ENCODE data around the gene AQP10. TPM values are rescaled to one million over a fixed set of nuclear protein-coding genes. Genes with fewer than 3 reads are reported as not detected.

The AQP10 gene
- total and polyA plus RNA-seq, 2 of the 4 experiments (the other 2 are of a cell fraction), result not detected

DNA sequence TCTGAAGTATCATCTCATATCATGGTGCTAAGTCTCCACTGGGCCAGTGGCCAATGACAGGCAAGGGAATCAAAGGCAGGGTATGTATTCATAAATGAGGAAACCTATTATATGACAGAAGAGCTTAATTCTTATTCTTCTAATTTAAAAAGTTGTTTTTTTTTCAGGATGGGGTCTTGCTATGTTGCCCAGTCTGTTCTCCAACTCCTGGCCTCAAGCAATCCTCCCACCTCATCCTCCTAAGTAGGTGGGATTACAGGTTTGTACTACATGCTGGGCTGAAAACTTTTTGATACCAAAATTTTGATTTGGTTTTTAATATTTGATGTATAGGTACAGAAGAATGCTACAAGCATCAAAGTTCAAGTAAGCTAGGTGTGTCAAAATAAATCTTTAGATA lies 39.4 kb downstream of the AQP10 start:
- no peak overlapping the region for H2AFZ ChIP-seq (replicated peaks; ENCODE audit: low read length, poor library complexity)
- H4K8ac ChIP-seq (ENCODE audit: low read depth in 2 of 2, low read length in 2 of 2), result no peak overlapping the region
- H3K9ac ChIP-seq (ENCODE audit: low read depth, low read length), result no peak overlapping the region
- H4K20me1 ChIP-seq (ENCODE audit: insufficient read depth, low read length), result no peaks in the 10 kb centered on the region
- dilution Hi-C loops (cut with HindIII; ENCODE audit: low sequenced_read_pairs, unreplicated experiment), result no loop called here
- H3K4ac ChIP-seq (ENCODE audit: low read depth, low read length), result no peak overlapping the region
- no peak for DNase-seq
- H2BK20ac ChIP-seq (ENCODE audit: low read depth, low read length), result no peak overlapping the region
- H3K14ac ChIP-seq (replicated peaks; ENCODE audit: low read depth, low read length), result no peak overlapping the region
- no peak overlapping the region for H2AK9ac ChIP-seq (replicated peaks; ENCODE audit: low read depth, low read length, poor library complexity)
- H2BK5ac ChIP-seq (ENCODE audit: low read depth, low read length, poor library complexity, severe bottlenecking), result no peak overlapping the region
- H3K18ac ChIP-seq (ENCODE audit: low read depth, low read length), result no peak overlapping the region
- no peak overlapping the region for H3K56ac ChIP-seq (ENCODE audit: extremely low read depth, insufficient read depth, low read length)
- no peaks in the 10 kb centered on the region for H3K36me3 ChIP-seq (ENCODE audit: control insufficient read depth, insufficient read depth, low read length)
- ChIA-PET CTCF (no interaction called here), POLR2A (ENCODE audit: unreplicated experiment) (no interaction called here)
- H3K9me3 ChIP-seq (ENCODE audit: control insufficient read depth, insufficient read depth, low read length), result peaks cover 3% of the 10 kb centered on the region; the same call in 1 of the 2 replicates
- no peak overlapping the region for H3K4me2 ChIP-seq (ENCODE audit: low read depth, low read length)
- H4K91ac ChIP-seq (ENCODE audit: insufficient read depth, low read depth, low read length), result no peak overlapping the region
- no peak for ATAC-seq (ENCODE audit: low read depth)
- H3K27me3 ChIP-seq (ENCODE audit: control insufficient read depth, insufficient read depth, low read length), result peaks cover 7% of the 10 kb centered on the region
- no peak overlapping the region for H2BK120ac ChIP-seq (ENCODE audit: low read depth, low read length)
- H3K4me3 ChIP-seq (ENCODE audit: insufficient read depth, low read depth, low read length), result no peak overlapping the region
- H3K23ac ChIP-seq (ENCODE audit: low read depth, low read length), result no peak overlapping the region
- no peak overlapping the region for H4K5ac ChIP-seq (ENCODE audit: low read depth, low read length)
- TF ChIP-seq POLR2A (IDR thresholded peaks at IDR 0.05; ENCODE audit: low read depth, low read length), result no peak
- TF ChIP-seq BHLHE40 (IDR thresholded peaks at IDR 0.05; ENCODE audit: low read depth, low read length), result no peak
- TF ChIP-seq, protein P1, sequence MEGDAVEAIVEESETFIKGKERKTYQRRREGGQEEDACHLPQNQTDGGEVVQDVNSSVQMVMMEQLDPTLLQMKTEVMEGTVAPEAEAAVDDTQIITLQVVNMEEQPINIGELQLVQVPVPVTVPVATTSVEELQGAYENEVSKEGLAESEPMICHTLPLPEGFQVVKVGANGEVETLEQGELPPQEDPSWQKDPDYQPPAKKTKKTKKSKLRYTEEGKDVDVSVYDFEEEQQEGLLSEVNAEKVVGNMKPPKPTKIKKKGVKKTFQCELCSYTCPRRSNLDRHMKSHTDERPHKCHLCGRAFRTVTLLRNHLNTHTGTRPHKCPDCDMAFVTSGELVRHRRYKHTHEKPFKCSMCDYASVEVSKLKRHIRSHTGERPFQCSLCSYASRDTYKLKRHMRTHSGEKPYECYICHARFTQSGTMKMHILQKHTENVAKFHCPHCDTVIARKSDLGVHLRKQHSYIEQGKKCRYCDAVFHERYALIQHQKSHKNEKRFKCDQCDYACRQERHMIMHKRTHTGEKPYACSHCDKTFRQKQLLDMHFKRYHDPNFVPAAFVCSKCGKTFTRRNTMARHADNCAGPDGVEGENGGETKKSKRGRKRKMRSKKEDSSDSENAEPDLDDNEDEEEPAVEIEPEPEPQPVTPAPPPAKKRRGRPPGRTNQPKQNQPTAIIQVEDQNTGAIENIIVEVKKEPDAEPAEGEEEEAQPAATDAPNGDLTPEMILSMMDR (conservative IDR thresholded peaks at IDR 0.05; ENCODE audit: low read depth, low read length), result no peak
- no peak for TF ChIP-seq CHD1 (IDR thresholded peaks at IDR 0.05; ENCODE audit: low read depth, low read length)
- no peak for TF ChIP-seq MAFK (IDR thresholded peaks at IDR 0.05; ENCODE audit: low read depth, low read length)
- no peak for TF ChIP-seq CEBPB (IDR thresholded peaks at IDR 0.05; ENCODE audit: low read depth, low read length)
- TF ChIP-seq RAD21 (IDR thresholded peaks at IDR 0.05; ENCODE audit: low read length), result no peak
- no peak for TF ChIP-seq MXI1 (IDR thresholded peaks at IDR 0.05; ENCODE audit: borderline replicate concordance, low read depth, low read length)
- no peak for TF ChIP-seq ELK1 (IDR thresholded peaks at IDR 0.05; ENCODE audit: borderline replicate concordance, low read depth, low read length)
- TF ChIP-seq NFE2L2 (IDR thresholded peaks at IDR 0.05; ENCODE audit: low read depth, low read length), result no peak
- no peak for TF ChIP-seq RCOR1 (IDR thresholded peaks at IDR 0.05; ENCODE audit: insufficient replicate concordance, low read length)
- H3K9me1 ChIP-seq (ENCODE audit: insufficient read depth, low read length), result no peaks in the 10 kb centered on the region
- H3K4me1 ChIP-seq (ENCODE audit: control insufficient read depth, insufficient read depth, low read length), result no peaks in the 10 kb centered on the region
- no peak overlapping the region for H3K27ac ChIP-seq (ENCODE audit: insufficient read depth, low read length)
- no TSS peak for BruUV-seq (replicated peaks)
- H2BK15ac ChIP-seq (ENCODE audit: low read depth, low read length), result no peak overlapping the region
- no peaks in the 10 kb centered on the region for H3K79me1 ChIP-seq (ENCODE audit: low read depth in 1 of 2, low read length in 2 of 2)
- no peak overlapping the region for H2AK5ac ChIP-seq (ENCODE audit: low read depth, low read length)
- in situ Hi-C loops (cut with MboI; ENCODE audit: low sequenced_read_pairs), result no loop called here
- intact Hi-C loops (cut with micrococcal nuclease), result no loop called here

Data from IMR-90 (cell line).